Thymus (tissue), 14 donors: ENCODE data around the gene SAMD8. TPM values are rescaled to one million over a fixed set of nuclear protein-coding genes. Genes with fewer than 3 reads are reported as not detected.

Experiments
- DNase-seq, 9 donors: peaks; one replicate each; pipeline ENCODE4 v3.0.0-alpha.2; 2013; ENCODE audit warnings: low spot score in 9 of 9, low read depth in 6 of 9, missing footprints in 1 of 9
- H3K27ac ChIP-seq, 2 donors: one replicate each; pipeline ENCODE4 v1.5.1; 2013; ENCODE audit warnings: control low read depth in 1 of 2, low read depth in 1 of 2, low read length in 1 of 2, mild to moderate bottlenecking in 1 of 2, moderate library complexity in 1 of 2
- H3K27me3 ChIP-seq, 2 donors: one replicate each; pipeline ENCODE4 v1.5.1; 2013; ENCODE audit warnings: low read length in 1 of 2; ENCODE audit not compliant: control insufficient read depth in 2 of 2, insufficient read depth in 1 of 2
- H3K36me3 ChIP-seq, 2 donors: one replicate each; pipeline ENCODE4 v1.5.1; 2013; ENCODE audit warnings: low read length in 1 of 2, mild to moderate bottlenecking in 1 of 2, moderate library complexity in 1 of 2; ENCODE audit not compliant: control insufficient read depth in 2 of 2, insufficient read depth in 2 of 2
- H3K4me1 ChIP-seq, 2 donors: one replicate each; pipeline ENCODE4 v1.5.1; 2013; ENCODE audit warnings: low read length in 2 of 2; ENCODE audit not compliant: control insufficient read depth in 2 of 2, insufficient read depth in 2 of 2
- H3K4me3 ChIP-seq, 2 donors: one replicate each; pipeline ENCODE4 v1.5.1; 2013; ENCODE audit warnings: low read length in 2 of 2, control low read depth in 1 of 2, mild to moderate bottlenecking in 1 of 2
- H3K9me3 ChIP-seq, 2 donors: one replicate each; pipeline ENCODE4 v1.5.1; 2013; ENCODE audit warnings: low read length in 1 of 2, mild to moderate bottlenecking in 1 of 2; ENCODE audit not compliant: control insufficient read depth in 2 of 2, insufficient read depth in 1 of 2
- WGBS: extraction: QIAGEN DNeasy Blood & Tissue Kit; methylation state at CpG from one replicate; pipeline ENCODE4 v1.1.7; 2013; 5-methylcytosine and 5-hydroxymethylcytosine counted together
- long read RNA-seq, 10 donors: transcript quantifications; one replicate each; lab custom pipeline, GENCODE V29; 2026
- polyA plus RNA-seq: library from polyadenylated mRNA; stranded (reverse); fragments of 200-250 nt; gene quantifications from one replicate; pipeline ENCODE4 v1.2.3, GENCODE V29; 2013
- total RNA-seq: library from RNA; stranded (reverse); fragments of 120-200 nt; gene quantifications from one replicate; pipeline ENCODE4 v1.2.4, GENCODE V29; 2013
- donor health status: healthy.

Gene SAMD8
- 7.6 TPM for total RNA-seq
- polyA plus RNA-seq: 13.1 TPM
- long read RNA-seq, donor 1, partial matches to known transcripts: 0 of 1 reads
- long read RNA-seq, donor 1, other reads (novel, unspliced or antisense): 0 of 1 reads
- long read RNA-seq, donor 2: 0 reads
- long read RNA-seq, donor 3, partial matches to known transcripts: 0 of 2 reads
- long read RNA-seq, donor 3, other reads (novel, unspliced or antisense): 0 of 2 reads
- long read RNA-seq, donor 4, partial matches to known transcripts: 0 of 3 reads
- long read RNA-seq, donor 4, other reads (novel, unspliced or antisense): 0 of 3 reads
- long read RNA-seq, donor 5, partial matches to known transcripts: 0 of 3 reads
- long read RNA-seq, donor 5, other reads (novel, unspliced or antisense): 0 of 3 reads
- long read RNA-seq, donor 6, partial matches to known transcripts: 0 of 2 reads
- long read RNA-seq, donor 6, other reads (novel, unspliced or antisense): 0 of 2 reads
- long read RNA-seq, donor 7, partial matches to known transcripts: 0 of 3 reads
- long read RNA-seq, donor 7, other reads (novel, unspliced or antisense): 0 of 3 reads
- long read RNA-seq, donor 8, partial matches to known transcripts: 0 of 1 reads
- long read RNA-seq, donor 8, other reads (novel, unspliced or antisense): 0 of 1 reads
- long read RNA-seq, donor 9, partial matches to known transcripts: 0 of 2 reads
- long read RNA-seq, donor 9, other reads (novel, unspliced or antisense): 0 of 2 reads
- long read RNA-seq, donor 10: 0 reads

- peak in 8 of 9 donors; percentile 1 to 96 (median 89) for DNase-seq
- no peaks in the 10 kb centered on the region for H3K27me3 ChIP-seq
- peaks cover 10 to 18% of the 10 kb centered on the region in 2 donors for H3K4me1 ChIP-seq
- H3K36me3 ChIP-seq: no peaks in the 10 kb centered on the region
- under 1% methylated on average over 61 of the region's 61 CpGs for WGBS
- H3K4me3 ChIP-seq: peak within 1 kb of the TSS; percentile 88 to 99
- peaks cover 0 to 3% of the 10 kb centered on the region in 2 donors for H3K9me3 ChIP-seq
- peak within 1 kb of the TSS; percentile 96 to 97 for H3K27ac ChIP-seq
Observed at GRCh38 chr10:75111365-75111906, at the start of gene SAMD8. Gene SAMD8, plus strand, starts transcription at chr10:75111656. Its CDS starts 38,873 bp downstream, at chr10:75150529.

- Histone ChIP-seq H3K9me3 (no peaks in the 10 kb centered on the region), H3K4me3 (no peak overlapping the region), H3K4me1 (no peaks in the 10 kb centered on the region), H3K27ac (no peak overlapping the region), H3K36me3 (no peaks in the 10 kb centered on the region), H3K27me3 (no peaks in the 10 kb centered on the region)
- no peak for DNase-seq
- 87% methylated on average over 15 of the region's 15 CpGs for WGBS
Observed at GRCh38 chr10:75061709-75062505, 49.5 kb upstream of the SAMD8 start.

GRCh38 chr10:75062506-75063299 is 48.8 kb upstream of the SAMD8 start:
- no peak for DNase-seq
- H3K27ac ChIP-seq: no peak overlapping the region
- no peaks in the 10 kb centered on the region for H3K36me3 ChIP-seq
- no peaks in the 10 kb centered on the region for H3K9me3 ChIP-seq
- no peak overlapping the region for H3K4me3 ChIP-seq
- 75% methylated on average over 10 of the region's 10 CpGs for WGBS
- no peaks in the 10 kb centered on the region for H3K4me1 ChIP-seq
- no peaks in the 10 kb centered on the region for H3K27me3 ChIP-seq

DNA sequence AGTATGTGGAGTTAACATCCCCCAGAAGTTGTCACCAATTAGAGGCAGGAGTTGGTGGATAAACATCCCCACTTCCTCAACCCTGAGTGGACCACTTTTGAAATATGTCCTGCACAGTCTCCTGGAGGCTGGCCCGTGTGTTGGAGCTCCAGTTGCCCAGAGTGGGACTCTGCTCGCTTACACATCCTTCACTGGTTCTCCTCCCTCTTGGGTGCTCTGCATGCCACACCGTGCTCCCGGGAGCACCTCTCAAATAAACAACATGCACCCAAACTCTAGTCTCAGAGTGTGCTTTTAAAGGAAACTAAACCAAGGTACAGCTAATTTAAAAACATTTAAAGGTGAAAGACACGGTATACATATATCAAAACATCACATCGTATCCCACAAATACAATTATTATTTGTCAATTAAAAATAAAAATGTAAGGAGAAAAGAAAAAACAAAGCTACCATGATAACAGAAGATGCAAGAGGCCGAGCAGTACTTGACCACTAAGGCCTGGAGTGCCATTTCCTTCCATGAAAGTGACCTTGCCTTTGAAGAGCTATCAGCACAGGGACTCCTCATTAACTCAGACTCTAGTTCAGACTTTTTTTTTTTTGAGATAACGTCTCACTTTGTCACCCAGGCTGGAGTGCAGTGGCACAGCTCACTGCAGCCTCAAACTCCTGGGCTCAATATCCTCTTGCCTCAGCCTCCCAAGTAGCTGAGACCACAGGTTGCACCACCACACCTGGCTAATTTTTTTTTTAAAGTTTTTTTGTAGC is 47.8 kb upstream of the SAMD8 start:
- Histone ChIP-seq H3K4me3 (no peak overlapping the region), H3K27ac (no peak overlapping the region), H3K27me3 (no peaks in the 10 kb centered on the region), H3K4me1 (no peaks in the 10 kb centered on the region), H3K9me3 (no peaks in the 10 kb centered on the region), H3K36me3 (no peaks in the 10 kb centered on the region)
- WGBS: 97% methylated on average over 8 of the region's 8 CpGs
- no peak for DNase-seq

DNA sequence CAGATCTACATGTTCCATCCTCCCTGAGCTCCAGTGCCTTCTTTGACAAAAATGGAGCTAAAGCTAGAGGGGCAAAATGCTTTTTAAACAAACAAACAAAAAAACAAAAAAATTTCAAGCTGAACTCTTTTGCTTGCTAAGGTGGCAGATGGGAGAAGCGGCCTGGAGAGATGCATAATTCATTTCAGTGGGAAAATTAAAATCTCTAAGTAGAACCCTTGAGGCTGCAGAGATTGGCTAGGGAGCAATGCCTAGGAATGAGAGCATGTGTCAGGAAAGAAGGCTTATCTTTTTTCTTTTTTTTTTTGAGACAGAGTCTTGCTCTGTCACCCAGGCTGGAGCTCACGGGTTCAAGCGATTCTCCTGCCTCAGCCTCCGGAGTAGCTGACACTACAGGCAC is 46.4 kb upstream of the SAMD8 start:
- Histone ChIP-seq H3K27ac (no peak overlapping the region), H3K36me3 (no peaks in the 10 kb centered on the region), H3K4me1 (no peaks in the 10 kb centered on the region), H3K9me3 (no peaks in the 10 kb centered on the region), H3K4me3 (no peak overlapping the region), H3K27me3 (no peaks in the 10 kb centered on the region)
- no peak for DNase-seq
- WGBS: 97% methylated on average over 4 of the region's 4 CpGs

- no peak for DNase-seq
- no peaks in the 10 kb centered on the region for H3K9me3 ChIP-seq
- WGBS: 96% methylated on average over 5 of the region's 5 CpGs
Observed at GRCh38 chr10:75066271-75066670, 45.2 kb upstream of the SAMD8 start.

DNA sequence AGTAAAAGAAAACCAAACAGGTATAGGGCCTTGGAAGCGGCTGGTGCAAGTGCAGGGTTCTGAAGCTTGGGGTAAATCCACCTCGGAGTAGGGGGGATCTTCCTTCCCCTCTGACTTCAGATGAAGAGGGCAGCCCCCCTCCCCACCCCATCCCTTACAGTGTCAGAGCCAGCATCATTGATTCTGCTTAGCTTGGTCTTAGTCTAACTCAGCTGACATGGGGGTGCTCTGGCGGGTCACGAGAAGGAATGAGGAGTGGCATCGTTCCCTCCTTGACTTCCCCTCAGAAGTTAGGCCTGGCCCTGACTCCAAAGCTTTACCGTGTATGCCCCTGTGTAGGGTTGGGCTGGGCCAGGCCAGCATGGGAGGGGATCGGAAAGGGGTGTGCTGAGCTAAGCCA is 44.2 kb upstream of the SAMD8 start:
- 97% methylated on average over 7 of the region's 7 CpGs for WGBS

More at GRCh38 chr10:75066271-75066670, 45.2 kb upstream of the SAMD8 start:
- Histone ChIP-seq H3K4me3 (no peak overlapping the region), H3K4me1 (no peaks in the 10 kb centered on the region), H3K27me3 (no peaks in the 10 kb centered on the region), H3K27ac (no peak overlapping the region), H3K36me3 (no peaks in the 10 kb centered on the region)

GRCh38 chr10:75068523-75068922 is 42.9 kb upstream of the SAMD8 start:
- no peak overlapping the region for H3K4me3 ChIP-seq
- no peaks in the 10 kb centered on the region for H3K27me3 ChIP-seq
- H3K9me3 ChIP-seq: no peaks in the 10 kb centered on the region
- 79% methylated on average over 6 of the region's 6 CpGs for WGBS
- no peaks in the 10 kb centered on the region for H3K36me3 ChIP-seq
- DNase-seq: no peak
- H3K4me1 ChIP-seq: no peaks in the 10 kb centered on the region
- H3K27ac ChIP-seq: no peak overlapping the region

More for the DNA sequence above, 44.2 kb upstream of the SAMD8 start:
- DNase-seq: no peak
- no peaks in the 10 kb centered on the region for H3K36me3 ChIP-seq
- H3K9me3 ChIP-seq: no peaks in the 10 kb centered on the region
- no peaks in the 10 kb centered on the region for H3K27me3 ChIP-seq
- no peak overlapping the region for H3K4me3 ChIP-seq
- H3K4me1 ChIP-seq: no peaks in the 10 kb centered on the region
- no peak overlapping the region for H3K27ac ChIP-seq
